ENCODE data around the gene ZBTB43. TPM values are rescaled to one million over a fixed set of nuclear protein-coding genes. Genes with fewer than 3 reads are reported as not detected.

Gene ZBTB43
- total and polyA plus RNA-seq, 12 donors = 7.6 to 58.4 (median 43.5) TPM

GRCh38 chr9:126885131-126885641 is 80.3 kb downstream of the ZBTB43 start:
- H3K27ac ChIP-seq = peak overlapping the region in 4 of 10 donors; percentile 15 to 54 (median 30)
- ATAC-seq = peak in 7 of 8 donors; percentile 24 to 74 (median 44)
- H3K9me3 ChIP-seq = no peaks in the 10 kb centered on the region
- H3K4me1 ChIP-seq = peaks cover 0 to 22% (median 16%) of the 10 kb centered on the region in 9 donors
- intact Hi-C loops (cut with DNase I) = no loop called here
- no peak for TF ChIP-seq CTCF (IDR thresholded peaks at IDR 0.05)
- H3K36me3 ChIP-seq = peaks cover 0 to 51% (median 3%) of the 10 kb centered on the region in 9 donors
- no peak for DNase-seq
- no peak overlapping the region for H3K4me3 ChIP-seq
- WGBS, 2 donors = 43 to 53% methylated on average over 6 of the region's 6 CpGs
- H3K27me3 ChIP-seq = no peaks in the 10 kb centered on the region

DNA sequence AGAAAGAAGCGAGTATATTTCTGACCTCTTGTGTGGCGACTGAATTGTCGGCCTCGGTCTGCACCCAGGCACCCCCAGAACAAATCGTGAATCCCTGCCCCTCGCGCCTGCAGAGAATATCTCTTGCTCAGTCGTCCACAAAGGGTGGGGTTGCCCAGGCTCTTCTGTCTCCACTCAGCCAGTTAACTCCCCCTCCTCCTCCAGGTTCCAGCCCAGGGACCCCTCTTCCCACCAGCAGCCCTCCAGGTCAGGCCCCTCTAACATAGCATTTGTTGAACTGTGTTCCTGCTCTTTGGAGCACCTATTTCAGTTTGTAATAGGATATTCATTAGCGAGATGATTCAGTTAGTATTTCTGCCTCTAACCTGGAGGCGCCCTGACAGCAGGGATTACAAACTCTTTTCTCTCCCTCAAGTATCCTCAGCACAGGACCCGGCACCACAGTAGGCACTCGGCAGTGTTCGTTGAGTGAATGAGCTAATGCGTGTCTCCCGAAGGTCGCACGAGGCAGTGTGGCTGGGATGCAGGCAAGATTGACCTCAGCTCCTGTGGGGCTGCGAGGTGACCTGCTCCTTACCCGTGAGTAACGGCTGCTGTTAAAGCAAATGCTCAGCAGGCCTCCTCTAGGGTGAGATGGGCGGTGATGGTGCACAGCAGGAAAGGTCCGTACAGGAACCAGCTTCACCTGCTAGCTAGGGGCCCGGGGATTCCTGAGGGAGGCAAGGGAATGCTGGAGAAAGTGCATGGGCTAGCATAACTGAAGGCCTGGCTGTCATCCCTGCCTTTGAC is 81.4 kb downstream of the ZBTB43 start:
- Histone ChIP-seq H3K36me3 (peaks cover 0 to 41% (median 0%) of the 10 kb centered on the region in 9 donors), H3K27me3 (no peaks in the 10 kb centered on the region), H3K4me3 (no peak overlapping the region), H3K9me3 (no peaks in the 10 kb centered on the region), H3K4me1 (peaks cover 0 to 22% (median 12%) of the 10 kb centered on the region in 9 donors), H3K27ac (no peak overlapping the region)
- ATAC-seq (peak in 2 of 8 donors; percentile 13 to 15), DNase-seq (no peak)
- 80 to 81% methylated on average over 23 of the region's 23 CpGs for WGBS, 2 donors
- intact Hi-C loops (cut with DNase I) = no loop called here
- TF ChIP-seq CTCF (IDR thresholded peaks at IDR 0.05) = no peak

- intact Hi-C loops (cut with DNase I) = no loop called here
- ATAC-seq = peak in 1 of 8 donors; percentile 16
- Histone ChIP-seq H3K4me3 (no peak overlapping the region), H3K36me3 (peaks cover 0 to 34% (median 0%) of the 10 kb centered on the region in 9 donors), H3K27ac (no peak overlapping the region), H3K27me3 (no peaks in the 10 kb centered on the region), H3K9me3 (no peaks in the 10 kb centered on the region), H3K4me1 (peaks cover 0 to 22% (median 12%) of the 10 kb centered on the region in 9 donors)
- DNase-seq = no peak
- WGBS, 2 donors = 85 to 91% methylated on average over 10 of the region's 10 CpGs
- TF ChIP-seq CTCF (IDR thresholded peaks at IDR 0.05) = no peak
Measured at GRCh38 chr9:126886897-126887296, 82.1 kb downstream of the ZBTB43 start.

Other genes with a start within 250 kb of the ZBTB43 start
- under 1 TPM; 0.26 to 0.97 (median 0.47) TPM for gene LMX1B, start 191.1 kb upstream of the ZBTB43 start, total RNA-seq
- under 1 TPM; 0.25 to 0.29 TPM for gene LMX1B, start 191.1 kb upstream of the ZBTB43 start, polyA plus RNA-seq
- 1 to 10 TPM; 4.2 to 6.5 (median 5.3) TPM for gene ZBTB34, start 55.6 kb downstream of the ZBTB43 start, total RNA-seq
- gene ZBTB34, start 55.6 kb downstream of the ZBTB43 start, polyA plus RNA-seq = 1 to 10 TPM; 1.6 to 2.8 TPM
- 10 to 100 TPM; 13.5 to 25.0 (median 17.0) TPM for gene RALGPS1, start 109.7 kb downstream of the ZBTB43 start, total RNA-seq
- gene RALGPS1, start 109.7 kb downstream of the ZBTB43 start, polyA plus RNA-seq = 10 to 100 TPM in 1 of 2 donors, 1 to 10 TPM in 1; 4.2 to 14.4 TPM

All from heart right ventricle (tissue), 16 donors.